Fibroblast of lung (primary cell): ENCODE data around the gene ACAP3. TPM values are rescaled to one million over a fixed set of nuclear protein-coding genes. Genes with fewer than 3 reads are reported as not detected.

Source experiments
- DNase-seq, 2 donors: peaks; one replicate each; pipeline versions ENCODE4 v3.0.0 to v3.0.0-alpha.2; 2010; ENCODE audit warnings: low read depth in 2 of 2
- H2AFZ ChIP-seq: 2 replicates; pipeline ENCODE4 v1.5.1; 2012; ENCODE audit warnings: low read length, control low read depth, inconsistent platforms
- H3K27ac ChIP-seq: 2 replicates; pipeline ENCODE4 v1.5.1; 2011; ENCODE audit warnings: low read length, control low read depth; ENCODE audit not compliant: insufficient read depth
- H3K27me3 ChIP-seq: 2 replicates; pipeline ENCODE4 v1.5.1; 2011; ENCODE audit warnings: mild to moderate bottlenecking, low read length; ENCODE audit not compliant: control insufficient read depth, insufficient read depth
- H3K36me3 ChIP-seq: 2 replicates; pipeline ENCODE4 v1.5.1; 2011; ENCODE audit warnings: low read length; ENCODE audit not compliant: control insufficient read depth, insufficient read depth
- H3K4me1 ChIP-seq: 2 replicates; pipeline ENCODE4 v1.5.1; 2011; ENCODE audit warnings: low read length; ENCODE audit not compliant: control insufficient read depth, insufficient read depth; ENCODE audit errors: extremely low read depth
- H3K4me2 ChIP-seq: 2 replicates; pipeline ENCODE4 v1.5.1; 2011; ENCODE audit warnings: low read length, control low read depth; ENCODE audit not compliant: insufficient read depth; ENCODE audit errors: extremely low read depth
- H3K4me3 ChIP-seq, 4 experiments: fragments of 200-600 bp in 1 of 4; sonication (generic) in 1 of 4; replicated peaks in 1 of 4; 2 replicates each; pipeline ENCODE4 v1.5.1; 2011 to 2016; ENCODE audit warnings: low read length in 4 of 4, low read depth in 3 of 4, mild to moderate bottlenecking in 3 of 4, control low read depth in 2 of 4, inconsistent platforms in 1 of 4, mixed read lengths in 1 of 4; ENCODE audit not compliant: insufficient read depth in 1 of 4; ENCODE audit errors: control extremely low read depth in 1 of 4
- H3K79me2 ChIP-seq: 2 replicates; pipeline ENCODE4 v1.5.1; 2012; ENCODE audit warnings: mild to moderate bottlenecking, low read length, inconsistent platforms; ENCODE audit not compliant: control insufficient read depth, insufficient read depth
- H3K9ac ChIP-seq: 2 replicates; pipeline ENCODE4 v1.5.1; 2011; ENCODE audit warnings: mild to moderate bottlenecking, low read length, control low read depth; ENCODE audit not compliant: insufficient read depth
- H3K9me3 ChIP-seq: 2 replicates; pipeline ENCODE4 v1.5.1; 2012; ENCODE audit warnings: low read depth, low read length; ENCODE audit not compliant: control insufficient read depth, insufficient read depth
- H4K20me1 ChIP-seq: 2 replicates; pipeline ENCODE4 v1.5.1; 2011; ENCODE audit warnings: low read length; ENCODE audit not compliant: control insufficient read depth, insufficient read depth; ENCODE audit errors: extremely low read depth
- CTCF ChIP-seq, 2 donors: IDR thresholded peaks in 1 of 2; conservative IDR thresholded peaks in 1 of 2; 1 replicate in 1 of 2; 2 replicates in 1 of 2; pipeline ENCODE4 v1.5.1; 2011 to 2012; ENCODE audit warnings: low read length in 2 of 2, control low read depth in 1 of 2, inconsistent platforms in 1 of 2, low read depth in 1 of 2, mild to moderate bottlenecking in 1 of 2
- EZH2 ChIP-seq: IDR thresholded peaks from 2 replicates; pipeline ENCODE4 v1.5.1; 2012; ENCODE audit warnings: low read length, control low read depth, mild to moderate bottlenecking; ENCODE audit errors: missing control alignments
- polyA plus RNA-seq, 2 donors: library from polyadenylated mRNA; depleted of rRNA in 1 of 2; stranded (reverse) in 1 of 2; unstranded in 1 of 2; fragments of >200 nt; gene quantifications; 2 replicates each; pipeline ENCODE4 v1.2.1, GENCODE V29; 2011 to 2012; ENCODE audit warnings: missing spikeins in 1 of 2
- total RNA-seq: library from RNA; depleted of rRNA; stranded (reverse); fragments of >200 nt; gene quantifications from 2 replicates; pipeline ENCODE4 v1.2.1, GENCODE V29; 2014

ACAP3 gene
- total and polyA plus RNA-seq, 2 donors (not counting 1 experiment from before 2014, with no cell fraction given) = 15.3 to 50.9 TPM

GRCh38 chr1:1319646-1319941, 11.9 kb upstream of the ACAP3 start:
- Histone ChIP-seq H3K9me3 (no peaks in the 10 kb centered on the region), H4K20me1 (no peaks in the 10 kb centered on the region), H3K4me3 (no peak overlapping the region), H3K27me3 (no peaks in the 10 kb centered on the region), H3K4me2 (no peak overlapping the region), H3K9ac (no peak overlapping the region), H3K27ac (no peak overlapping the region), H3K36me3 (peaks cover 20% of the 10 kb centered on the region), H2AFZ (no peak overlapping the region), H3K4me1 (peaks cover 25% of the 10 kb centered on the region), H3K79me2 (peaks cover 69% of the 10 kb centered on the region)
- TF ChIP-seq EZH2 = no peak
- no peak for TF ChIP-seq CTCF (conservative IDR thresholded peaks at IDR 0.05 in 1 of 2, IDR thresholded peaks at IDR 0.05 in 1 of 2; ENCODE audit: low read depth in 1 of 2, low read length in 2 of 2)
- DNase-seq = no peak

GRCh38 chr1:1318777-1319645, 11.3 kb upstream of the ACAP3 start:
- no peaks in the 10 kb centered on the region for H3K9me3 ChIP-seq
- no peaks in the 10 kb centered on the region for H3K27me3 ChIP-seq
- no peak overlapping the region for H3K9ac ChIP-seq
- H3K4me1 ChIP-seq = peaks cover 25% of the 10 kb centered on the region
- H3K4me2 ChIP-seq = no peak overlapping the region
- no peak overlapping the region for H2AFZ ChIP-seq
- H3K36me3 ChIP-seq = peaks cover 24% of the 10 kb centered on the region
- no peaks in the 10 kb centered on the region for H4K20me1 ChIP-seq
- peaks cover 66% of the 10 kb centered on the region for H3K79me2 ChIP-seq
- H3K4me3 ChIP-seq = no peak overlapping the region
- no peak for DNase-seq
- TF ChIP-seq EZH2 (no peak), CTCF (conservative IDR thresholded peaks at IDR 0.05 in 1 of 2, IDR thresholded peaks at IDR 0.05 in 1 of 2; ENCODE audit: low read depth in 1 of 2, low read length in 2 of 2) (no peak)
- H3K27ac ChIP-seq = peak overlapping the region; percentile 77

GRCh38 chr1:1318131-1318652, 10.5 kb upstream of the ACAP3 start:
- TF ChIP-seq CTCF (conservative IDR thresholded peaks at IDR 0.05 in 1 of 2, IDR thresholded peaks at IDR 0.05 in 1 of 2; ENCODE audit: low read depth in 1 of 2, low read length in 2 of 2) = no peak
- no peak for TF ChIP-seq EZH2
- H3K9me3 ChIP-seq = no peaks in the 10 kb centered on the region
- H3K27ac ChIP-seq = peak overlapping the region; percentile 77
- peaks cover 20% of the 10 kb centered on the region for H3K4me1 ChIP-seq
- H2AFZ ChIP-seq = no peak overlapping the region
- no peaks in the 10 kb centered on the region for H3K27me3 ChIP-seq
- peaks cover 33% of the 10 kb centered on the region for H3K36me3 ChIP-seq
- H3K4me2 ChIP-seq = no peak overlapping the region
- DNase-seq = peak; percentile 94 to 96
- no peak overlapping the region for H3K9ac ChIP-seq
- peaks cover 61% of the 10 kb centered on the region for H3K79me2 ChIP-seq
- H3K4me3 ChIP-seq = no peak overlapping the region
- H4K20me1 ChIP-seq = no peaks in the 10 kb centered on the region
